ENCODE measurements around the gene UBA52.

UBA52 gene

GRCh38 chr19:18611327-18612050 is 39.8 kb downstream of the UBA52 start:
- in situ Hi-C loops (cut with MboI; ENCODE audit: low pct_unique_long_range_greater_than_20kb, low sequenced_read_pairs, unreplicated experiment): no loop called here

GRCh38 chr19:18612051-18612771 is 40.6 kb downstream of the UBA52 start:
- TF ChIP-seq CTCF (IDR thresholded peaks at IDR 0.05; ENCODE audit: extremely low read depth, insufficient read depth, missing control alignments): no peak
- in situ Hi-C loops (cut with MboI; ENCODE audit: low pct_unique_long_range_greater_than_20kb, low sequenced_read_pairs, unreplicated experiment): no loop called here
- DNase-seq (ENCODE audit: low spot score): peak; percentile 51

More at GRCh38 chr19:18611327-18612050, 39.8 kb downstream of the UBA52 start:
- no peak for TF ChIP-seq CTCF (IDR thresholded peaks at IDR 0.05; ENCODE audit: extremely low read depth, insufficient read depth, missing control alignments)
- no peak for DNase-seq (ENCODE audit: low spot score)

- no peak for TF ChIP-seq CTCF (IDR thresholded peaks at IDR 0.05; ENCODE audit: extremely low read depth, insufficient read depth, missing control alignments)
- DNase-seq (ENCODE audit: low spot score): peak; percentile 50
Observed at GRCh38 chr19:18612772-18613588, 41.3 kb downstream of the UBA52 start, which contains the start of gene TMEM59L. TSS of gene TMEM59L (plus strand) at chr19:18612870. CDS start at chr19:18612959, 89 bp downstream.

GRCh38 chr19:18613589-18614234 is 42.1 kb downstream of the UBA52 start:
- in situ Hi-C loops (cut with MboI; ENCODE audit: low pct_unique_long_range_greater_than_20kb, low sequenced_read_pairs, unreplicated experiment): no loop called here
- no peak for DNase-seq (ENCODE audit: low spot score)
- no peak for TF ChIP-seq CTCF (IDR thresholded peaks at IDR 0.05; ENCODE audit: extremely low read depth, insufficient read depth, missing control alignments)

More at GRCh38 chr19:18612772-18613588, 41.3 kb downstream of the UBA52 start, which contains the start of gene TMEM59L:
- in situ Hi-C loops (cut with MboI; ENCODE audit: low pct_unique_long_range_greater_than_20kb, low sequenced_read_pairs, unreplicated experiment): no loop called here

GRCh38 chr19:18616023-18616422 is 44.4 kb downstream of the UBA52 start:
- in situ Hi-C loops (cut with MboI; ENCODE audit: low pct_unique_long_range_greater_than_20kb, low sequenced_read_pairs, unreplicated experiment): no loop called here
- no peak for DNase-seq (ENCODE audit: low spot score)
- no peak for TF ChIP-seq CTCF (IDR thresholded peaks at IDR 0.05; ENCODE audit: extremely low read depth, insufficient read depth, missing control alignments)

- TF ChIP-seq CTCF (IDR thresholded peaks at IDR 0.05; ENCODE audit: extremely low read depth, insufficient read depth, missing control alignments): no peak
- no peak for DNase-seq (ENCODE audit: low spot score)
- in situ Hi-C loops (cut with MboI; ENCODE audit: low pct_unique_long_range_greater_than_20kb, low sequenced_read_pairs, unreplicated experiment): no loop called here
Observed at GRCh38 chr19:18617562-18617961, 45.9 kb downstream of the UBA52 start.

Data from GM13977 (cell line).